NAMALWA (cell line): Measurements from ENCODE around the gene ADGRB2.

Source experiments
- DNase-seq: peaks from one replicate; pipeline ENCODE4 v3.0.0-alpha.2; 2015; ENCODE audit warnings: low spot score

ADGRB2 gene

DNA sequence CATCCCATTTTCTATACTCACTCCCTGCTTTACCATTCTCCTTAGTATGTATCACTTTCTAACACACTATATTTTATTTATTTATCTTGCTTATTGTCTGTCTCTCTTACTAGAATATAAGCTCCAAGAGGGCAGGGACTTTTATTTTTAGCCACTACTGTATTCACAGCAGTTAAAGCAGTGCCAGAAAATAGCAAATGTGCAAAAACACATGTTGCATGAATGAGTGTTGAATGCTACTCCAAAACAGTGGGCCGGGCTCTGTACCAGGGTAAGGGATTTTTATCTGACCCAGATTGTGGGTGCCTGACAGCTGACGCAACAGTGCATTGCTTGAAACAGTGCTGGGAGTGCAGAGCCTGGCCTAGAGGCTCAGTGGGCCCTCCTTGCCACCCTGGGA is 85.0 kb downstream of the ADGRB2 start:
- no peak for DNase-seq

DNA sequence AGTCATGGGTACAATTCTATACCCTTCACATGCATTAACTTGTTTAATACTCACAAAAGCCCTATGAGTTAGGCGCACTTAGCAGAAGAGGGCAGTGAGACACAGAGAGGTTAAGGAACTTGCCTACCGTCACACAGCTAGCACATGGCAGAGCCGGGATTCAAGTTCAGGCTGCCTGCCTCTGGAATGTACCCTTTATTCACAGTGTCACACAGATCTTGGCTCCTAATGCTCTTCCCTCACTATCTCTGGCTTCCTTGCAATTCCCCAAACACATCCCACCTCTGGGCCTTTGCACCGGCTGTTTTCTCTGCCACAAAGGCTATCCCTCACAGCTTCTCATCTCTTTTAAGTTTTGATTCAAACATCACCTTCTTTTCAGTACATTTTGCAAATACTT is 85.5 kb downstream of the ADGRB2 start:
- no peak for DNase-seq

GRCh38 chr1:31677949-31678348 is 86.2 kb downstream of the ADGRB2 start:
- DNase-seq: no peak

- DNase-seq: no peak
These were observed 86.7 kb downstream of the ADGRB2 start for GRCh38 chr1:31677401-31677800.
